SK-N-MC (cell line): ENCODE measurements around the gene EGLN1.

Source experiments
- EZH2 ChIP-seq: fragments of 200-600 bp; sonication (generic); IDR thresholded peaks from one replicate; pipeline ENCODE4 v1.6.1; 2017; ENCODE audit warnings: antibody characterized with exemption
- POLR2AphosphoS5 ChIP-seq: IDR thresholded peaks from 2 replicates; pipeline ENCODE4 v1.6.1; 2012; ENCODE audit warnings: mild to moderate bottlenecking, low read depth, low read length, borderline replicate concordance

DNA sequence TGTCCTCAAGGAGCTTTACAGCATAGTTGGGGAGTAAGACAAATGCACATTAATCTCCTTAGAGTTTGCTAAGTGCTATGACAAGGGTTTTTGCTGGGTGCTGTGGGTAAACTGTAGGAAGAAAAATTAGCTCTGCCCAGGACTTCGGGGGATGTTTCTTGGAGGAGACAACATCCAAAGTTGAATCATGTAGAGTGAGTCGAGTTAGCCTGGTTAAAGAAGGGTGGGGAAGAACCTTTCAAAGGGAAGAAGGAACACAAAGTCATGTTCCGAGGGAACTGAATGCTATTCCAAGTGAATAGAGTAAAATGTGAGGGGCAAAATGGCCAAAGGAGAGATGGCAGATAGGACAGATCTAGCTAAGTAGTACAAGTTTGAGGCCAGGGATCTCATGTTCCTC, 66.9 kb downstream of the EGLN1 start:
- TF ChIP-seq EZH2 (no peak), POLR2AphosphoS5 (no peak)
